Measurements from ENCODE around the gene SH3BP5. TPM values are rescaled to one million over a fixed set of nuclear protein-coding genes. Genes with fewer than 3 reads are reported as not detected.
A peak's percentile ranks its signal among the peaks of the same experiment; 100 is the strongest.

SH3BP5 gene
- total and polyA plus RNA-seq, 8 donors, result 2.8 to 9.8 (median 6.2) TPM

DNA sequence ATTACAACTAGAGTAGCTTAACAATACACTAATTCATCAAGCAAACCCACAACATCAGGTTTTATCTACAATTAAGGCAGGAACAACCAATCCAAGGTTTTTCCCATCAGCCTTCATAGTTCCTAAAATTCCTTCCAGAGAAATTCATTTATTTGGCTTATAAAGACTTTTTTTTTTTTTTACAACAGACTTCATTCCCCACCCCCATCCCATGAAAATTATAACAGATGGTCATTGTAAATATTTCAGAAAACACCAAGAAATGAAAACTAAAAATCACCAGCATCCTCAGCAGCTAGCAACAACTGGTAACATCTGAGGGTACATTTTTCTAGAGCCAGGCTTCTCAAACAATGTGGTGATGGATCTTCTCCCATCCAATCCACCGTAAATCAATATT, 11.0 kb downstream of the SH3BP5 start:
- DNase-seq (no peak), ATAC-seq (no peak), FAIRE-seq (no peak)
- H3K36me3 ChIP-seq, result no peaks in the 10 kb centered on the region
- no peaks in the 10 kb centered on the region for H3K9me3 ChIP-seq
- TF ChIP-seq, protein P1, sequence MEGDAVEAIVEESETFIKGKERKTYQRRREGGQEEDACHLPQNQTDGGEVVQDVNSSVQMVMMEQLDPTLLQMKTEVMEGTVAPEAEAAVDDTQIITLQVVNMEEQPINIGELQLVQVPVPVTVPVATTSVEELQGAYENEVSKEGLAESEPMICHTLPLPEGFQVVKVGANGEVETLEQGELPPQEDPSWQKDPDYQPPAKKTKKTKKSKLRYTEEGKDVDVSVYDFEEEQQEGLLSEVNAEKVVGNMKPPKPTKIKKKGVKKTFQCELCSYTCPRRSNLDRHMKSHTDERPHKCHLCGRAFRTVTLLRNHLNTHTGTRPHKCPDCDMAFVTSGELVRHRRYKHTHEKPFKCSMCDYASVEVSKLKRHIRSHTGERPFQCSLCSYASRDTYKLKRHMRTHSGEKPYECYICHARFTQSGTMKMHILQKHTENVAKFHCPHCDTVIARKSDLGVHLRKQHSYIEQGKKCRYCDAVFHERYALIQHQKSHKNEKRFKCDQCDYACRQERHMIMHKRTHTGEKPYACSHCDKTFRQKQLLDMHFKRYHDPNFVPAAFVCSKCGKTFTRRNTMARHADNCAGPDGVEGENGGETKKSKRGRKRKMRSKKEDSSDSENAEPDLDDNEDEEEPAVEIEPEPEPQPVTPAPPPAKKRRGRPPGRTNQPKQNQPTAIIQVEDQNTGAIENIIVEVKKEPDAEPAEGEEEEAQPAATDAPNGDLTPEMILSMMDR (IDR thresholded peaks at IDR 0.05), result no peak
- intact Hi-C loops (cut with DNase I), result no loop called here
- H3K27me3 ChIP-seq, result no peaks in the 10 kb centered on the region
- no peak overlapping the region for H3K4me3 ChIP-seq
- no peak overlapping the region for H3K27ac ChIP-seq
- peaks cover 0 to 7% (median 0%) of the 10 kb centered on the region in 3 donors for H3K4me1 ChIP-seq
- whole genome bisulfite sequencing, 2 donors, result 90 to 100% methylated on average over 1 of the region's 1 CpG

DNA sequence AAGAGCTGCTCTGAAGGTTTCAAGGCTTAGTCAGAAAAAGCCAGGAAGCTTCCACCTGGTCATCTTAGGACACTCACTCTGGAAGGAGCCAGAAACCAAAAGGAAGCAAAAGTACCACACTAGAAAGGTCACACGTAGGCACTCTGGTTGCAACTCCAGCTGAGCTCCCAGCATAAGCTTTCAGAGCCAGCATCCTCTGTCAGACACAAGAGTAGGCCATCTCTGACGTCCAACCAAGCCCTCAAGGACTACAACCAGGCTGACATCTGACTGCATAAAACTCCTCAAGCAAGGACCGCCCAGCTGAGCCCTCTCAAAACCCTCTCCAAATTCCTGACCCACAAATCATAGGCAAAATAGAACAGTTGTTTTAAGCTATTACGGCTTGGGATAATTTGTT, 12.8 kb downstream of the SH3BP5 start:
- Histone ChIP-seq H3K27ac (no peak overlapping the region), H3K4me1 (peaks cover 0 to 7% (median 0%) of the 10 kb centered on the region in 3 donors), H3K4me3 (no peak overlapping the region), H3K9me3 (no peaks in the 10 kb centered on the region), H3K27me3 (no peaks in the 10 kb centered on the region), H3K36me3 (no peaks in the 10 kb centered on the region)
- FAIRE-seq (no peak), DNase-seq (no peak), ATAC-seq (peak in 2 of 4 donors; percentile 14 to 24)
- WGBS, 2 donors, result 82 to 85% methylated on average over 4 of the region's 4 CpGs
- intact Hi-C loops (cut with DNase I), result no loop called here
- TF ChIP-seq, protein P1 (IDR thresholded peaks at IDR 0.05), result no peak

DNA sequence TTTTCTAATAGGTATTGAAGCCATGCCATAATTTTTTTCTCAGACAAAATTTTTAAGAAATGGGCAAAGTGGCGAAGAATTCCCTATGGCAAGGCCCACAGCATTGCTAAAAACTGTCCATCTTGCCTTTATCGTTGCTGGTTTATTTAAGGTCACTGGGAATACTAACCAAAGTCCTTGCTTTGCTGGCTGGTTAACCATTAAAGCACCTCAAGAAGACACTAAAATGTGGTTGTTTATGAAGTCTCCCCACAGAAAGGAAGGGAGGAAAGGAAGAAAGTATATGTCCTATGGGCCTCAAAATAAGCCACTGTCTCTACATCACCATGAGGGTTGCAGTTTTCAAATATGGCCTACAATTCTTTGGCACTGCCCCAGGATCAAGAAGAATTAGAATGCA, 13.2 kb downstream of the SH3BP5 start:
- no peak overlapping the region for H3K4me3 ChIP-seq
- 55 to 62% methylated on average over 2 of the region's 2 CpGs for WGBS, 2 donors
- H3K27ac ChIP-seq, result no peak overlapping the region
- peaks cover 0 to 3% (median 0%) of the 10 kb centered on the region in 3 donors for H3K4me1 ChIP-seq
- no peak for DNase-seq
- TF ChIP-seq, protein P1 (IDR thresholded peaks at IDR 0.05), result no peak
- FAIRE-seq, result no peak
- no peaks in the 10 kb centered on the region for H3K36me3 ChIP-seq
- ATAC-seq, result no peak
- intact Hi-C loops (cut with DNase I), result no loop called here
- H3K9me3 ChIP-seq, result no peaks in the 10 kb centered on the region
- H3K27me3 ChIP-seq, result no peaks in the 10 kb centered on the region

DNA sequence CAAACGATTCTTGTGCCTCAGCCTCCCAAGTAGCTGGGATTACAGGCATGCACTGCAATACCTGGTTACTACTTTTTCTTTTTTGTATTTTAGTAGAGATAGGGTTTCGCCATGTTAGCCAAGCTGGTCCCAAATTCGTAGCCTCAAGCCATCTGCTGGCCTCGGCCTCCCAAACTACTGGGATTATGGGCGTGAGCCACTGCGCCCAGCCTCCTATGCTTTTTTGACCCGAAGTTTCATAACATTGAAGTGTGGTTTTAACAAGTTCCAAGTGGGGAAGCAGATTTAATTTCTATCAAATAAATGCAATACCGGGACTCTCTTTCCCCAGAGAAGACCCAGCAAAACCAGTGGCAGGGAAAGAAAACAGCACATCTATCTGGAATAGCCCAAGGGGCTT, 13.7 kb downstream of the SH3BP5 start:
- intact Hi-C loops (cut with DNase I), result no loop called here
- Histone ChIP-seq H3K27me3 (no peaks in the 10 kb centered on the region), H3K27ac (no peak overlapping the region), H3K36me3 (no peaks in the 10 kb centered on the region), H3K4me3 (no peak overlapping the region), H3K9me3 (no peaks in the 10 kb centered on the region), H3K4me1 (no peaks in the 10 kb centered on the region)
- TF ChIP-seq, protein P1 (IDR thresholded peaks at IDR 0.05), result no peak
- FAIRE-seq, result no peak
- ATAC-seq, result no peak
- 87 to 88% methylated on average over 8 of the region's 8 CpGs for WGBS, 2 donors
- DNase-seq, result no peak

DNA sequence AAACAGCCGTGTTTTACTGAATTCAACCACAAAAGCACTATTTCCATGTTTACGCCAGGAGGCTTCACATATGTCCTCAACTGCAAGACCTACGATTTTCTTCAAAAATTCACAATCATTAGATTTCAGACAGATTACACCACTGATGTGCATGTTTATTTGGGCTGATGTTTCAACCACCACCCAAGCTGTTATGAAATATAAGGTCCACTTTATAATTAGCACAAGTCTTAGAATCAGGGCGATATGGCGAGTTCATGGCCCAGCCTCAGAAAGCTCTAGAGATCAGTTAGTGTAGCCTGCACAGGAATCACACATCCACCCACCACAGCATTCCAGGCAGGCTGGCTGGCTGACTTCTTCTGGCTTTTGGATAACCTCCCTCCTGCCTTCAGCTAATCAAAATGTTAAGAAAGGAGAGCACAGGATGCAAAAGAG, 15.4 kb downstream of the SH3BP5 start:
- no peak overlapping the region for H3K27ac ChIP-seq
- WGBS, 2 donors, result 82 to 94% methylated on average over 5 of the region's 5 CpGs

More for the DNA sequence above, 15.4 kb downstream of the SH3BP5 start:
- FAIRE-seq (no peak), ATAC-seq (peak in 3 of 4 donors; percentile 40 to 44 (median 43)), DNase-seq (no peak)
- no peaks in the 10 kb centered on the region for H3K27me3 ChIP-seq
- no peak overlapping the region for H3K4me3 ChIP-seq
- no peaks in the 10 kb centered on the region for H3K4me1 ChIP-seq
- TF ChIP-seq, protein P1 (IDR thresholded peaks at IDR 0.05), result no peak
- H3K36me3 ChIP-seq, result no peaks in the 10 kb centered on the region
- no peaks in the 10 kb centered on the region for H3K9me3 ChIP-seq
- intact Hi-C loops (cut with DNase I), result no loop called here

All from pancreas (tissue), 10 donors.